ENCODE results near the gene CLASRP.

DNA sequence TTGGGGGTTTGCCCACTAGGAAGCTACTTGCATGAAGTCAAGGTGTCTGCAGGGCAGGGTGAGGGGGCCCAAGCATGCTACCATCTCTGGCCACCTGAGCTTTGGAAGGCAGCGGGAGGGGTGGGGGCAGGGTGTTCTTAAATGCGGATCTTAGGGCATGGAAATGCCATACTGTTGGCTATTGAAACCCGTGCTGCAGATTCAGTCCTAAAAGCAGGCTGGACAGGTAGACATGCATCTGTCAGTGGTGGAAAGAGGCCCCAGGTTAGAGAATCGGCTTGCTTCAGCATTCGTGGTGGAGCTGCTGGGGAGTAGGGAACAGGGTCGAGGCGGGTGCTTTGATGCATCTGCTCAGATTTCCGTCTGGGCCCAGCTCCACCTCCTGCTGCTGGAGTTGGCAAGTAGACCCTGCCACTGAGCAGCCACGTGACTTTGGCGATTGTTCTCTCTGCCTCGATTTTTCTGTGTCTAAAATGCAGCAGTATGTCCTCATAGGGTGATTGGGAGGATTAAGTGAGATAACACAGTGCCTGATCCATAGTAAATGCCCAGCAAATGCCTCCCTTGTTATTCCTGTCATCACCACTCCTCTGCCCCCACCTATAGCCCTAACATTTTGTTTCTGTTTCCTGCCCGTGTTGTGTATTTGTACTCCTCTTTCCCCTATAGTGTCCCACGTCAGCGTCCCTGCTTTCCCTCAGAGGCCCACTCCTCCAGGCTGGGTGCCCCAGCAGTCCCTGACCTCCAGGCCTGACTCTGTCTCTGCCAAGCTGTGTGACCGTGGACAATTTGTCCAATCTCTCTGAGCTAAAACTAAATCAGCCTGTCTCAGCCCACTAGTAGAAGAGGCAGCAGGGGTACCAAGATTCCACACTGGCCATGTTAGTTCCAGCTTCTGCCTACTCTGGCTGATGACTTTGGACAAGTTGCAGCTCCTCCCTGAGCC is 59.9 kb downstream of the CLASRP start:
- no peak for TF ChIP-seq TAF1 (IDR thresholded peaks at IDR 0.05; ENCODE audit: low read depth)
- no peak for TF ChIP-seq POLR2AphosphoS5 (IDR thresholded peaks at IDR 0.05)
- TF ChIP-seq, protein P1, sequence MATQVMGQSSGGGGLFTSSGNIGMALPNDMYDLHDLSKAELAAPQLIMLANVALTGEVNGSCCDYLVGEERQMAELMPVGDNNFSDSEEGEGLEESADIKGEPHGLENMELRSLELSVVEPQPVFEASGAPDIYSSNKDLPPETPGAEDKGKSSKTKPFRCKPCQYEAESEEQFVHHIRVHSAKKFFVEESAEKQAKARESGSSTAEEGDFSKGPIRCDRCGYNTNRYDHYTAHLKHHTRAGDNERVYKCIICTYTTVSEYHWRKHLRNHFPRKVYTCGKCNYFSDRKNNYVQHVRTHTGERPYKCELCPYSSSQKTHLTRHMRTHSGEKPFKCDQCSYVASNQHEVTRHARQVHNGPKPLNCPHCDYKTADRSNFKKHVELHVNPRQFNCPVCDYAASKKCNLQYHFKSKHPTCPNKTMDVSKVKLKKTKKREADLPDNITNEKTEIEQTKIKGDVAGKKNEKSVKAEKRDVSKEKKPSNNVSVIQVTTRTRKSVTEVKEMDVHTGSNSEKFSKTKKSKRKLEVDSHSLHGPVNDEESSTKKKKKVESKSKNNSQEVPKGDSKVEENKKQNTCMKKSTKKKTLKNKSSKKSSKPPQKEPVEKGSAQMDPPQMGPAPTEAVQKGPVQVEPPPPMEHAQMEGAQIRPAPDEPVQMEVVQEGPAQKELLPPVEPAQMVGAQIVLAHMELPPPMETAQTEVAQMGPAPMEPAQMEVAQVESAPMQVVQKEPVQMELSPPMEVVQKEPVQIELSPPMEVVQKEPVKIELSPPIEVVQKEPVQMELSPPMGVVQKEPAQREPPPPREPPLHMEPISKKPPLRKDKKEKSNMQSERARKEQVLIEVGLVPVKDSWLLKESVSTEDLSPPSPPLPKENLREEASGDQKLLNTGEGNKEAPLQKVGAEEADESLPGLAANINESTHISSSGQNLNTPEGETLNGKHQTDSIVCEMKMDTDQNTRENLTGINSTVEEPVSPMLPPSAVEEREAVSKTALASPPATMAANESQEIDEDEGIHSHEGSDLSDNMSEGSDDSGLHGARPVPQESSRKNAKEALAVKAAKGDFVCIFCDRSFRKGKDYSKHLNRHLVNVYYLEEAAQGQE (IDR thresholded peaks at IDR 0.05; ENCODE audit: borderline replicate concordance), result no peak
- TF ChIP-seq, protein P2, sequence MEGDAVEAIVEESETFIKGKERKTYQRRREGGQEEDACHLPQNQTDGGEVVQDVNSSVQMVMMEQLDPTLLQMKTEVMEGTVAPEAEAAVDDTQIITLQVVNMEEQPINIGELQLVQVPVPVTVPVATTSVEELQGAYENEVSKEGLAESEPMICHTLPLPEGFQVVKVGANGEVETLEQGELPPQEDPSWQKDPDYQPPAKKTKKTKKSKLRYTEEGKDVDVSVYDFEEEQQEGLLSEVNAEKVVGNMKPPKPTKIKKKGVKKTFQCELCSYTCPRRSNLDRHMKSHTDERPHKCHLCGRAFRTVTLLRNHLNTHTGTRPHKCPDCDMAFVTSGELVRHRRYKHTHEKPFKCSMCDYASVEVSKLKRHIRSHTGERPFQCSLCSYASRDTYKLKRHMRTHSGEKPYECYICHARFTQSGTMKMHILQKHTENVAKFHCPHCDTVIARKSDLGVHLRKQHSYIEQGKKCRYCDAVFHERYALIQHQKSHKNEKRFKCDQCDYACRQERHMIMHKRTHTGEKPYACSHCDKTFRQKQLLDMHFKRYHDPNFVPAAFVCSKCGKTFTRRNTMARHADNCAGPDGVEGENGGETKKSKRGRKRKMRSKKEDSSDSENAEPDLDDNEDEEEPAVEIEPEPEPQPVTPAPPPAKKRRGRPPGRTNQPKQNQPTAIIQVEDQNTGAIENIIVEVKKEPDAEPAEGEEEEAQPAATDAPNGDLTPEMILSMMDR (IDR thresholded peaks at IDR 0.05; ENCODE audit: poor library complexity, severe bottlenecking), result no peak
- no peak for TF ChIP-seq EP300 (conservative IDR thresholded peaks at IDR 0.05; ENCODE audit: poor library complexity, severe bottlenecking)
- no peak for TF ChIP-seq EZH2 (IDR thresholded peaks at IDR 0.05; ENCODE audit: borderline replicate concordance, insufficient read depth, low read length, poor library complexity, severe bottlenecking)
- TF ChIP-seq SMC3 (conservative IDR thresholded peaks at IDR 0.05; ENCODE audit: poor library complexity), result no peak
- TF ChIP-seq RAD21 (conservative IDR thresholded peaks at IDR 0.05), result no peak
- no peak for TF ChIP-seq MXI1 (conservative IDR thresholded peaks at IDR 0.05; ENCODE audit: poor library complexity, severe bottlenecking)
